Neutrophil (primary cell): ENCODE data around the gene ARFIP2.

ENCODE experiments used
- H3K27ac ChIP-seq: fragments of 200-600 bp; sonication (generic); 2 replicates; pipeline ENCODE4 v1.5.1; 2016; ENCODE audit warnings: mild to moderate bottlenecking, moderate library complexity
- H3K27me3 ChIP-seq: fragments of 200-600 bp; sonication (generic); 2 replicates; pipeline ENCODE4 v1.6.0; 2016; ENCODE audit warnings: mild to moderate bottlenecking
- H3K36me3 ChIP-seq: fragments of 200-600 bp; sonication (generic); 2 replicates; pipeline ENCODE4 v1.5.1; 2017
- H3K4me1 ChIP-seq, 2 experiments: fragments of 200-600 bp in 1 of 2; sonication (generic) in 1 of 2; 1 replicate in 1 of 2; 2 replicates in 1 of 2; pipeline versions ENCODE4 v1.5.1 to v1.6.1; 2013 to 2016; ENCODE audit warnings: low read depth in 1 of 2, low read length in 1 of 2, mild to moderate bottlenecking in 1 of 2, moderate library complexity in 1 of 2; ENCODE audit not compliant: control insufficient read depth in 1 of 2, insufficient read depth in 1 of 2
- H3K4me3 ChIP-seq, 2 experiments: fragments of 200-600 bp in 1 of 2; sonication (generic) in 1 of 2; 1 replicate in 1 of 2; 2 replicates in 1 of 2; pipeline ENCODE4 v1.5.1; 2013 to 2016; ENCODE audit warnings: low read depth in 1 of 2, low read length in 1 of 2, mild to moderate bottlenecking in 1 of 2, moderate library complexity in 1 of 2
- H3K9me3 ChIP-seq: fragments of 200-600 bp; sonication (generic); 2 replicates; pipeline ENCODE4 v1.5.1; 2016
- TF ChIP-seq, protein P1 (sequence below): fragments of 200-600 bp; sonication (generic); IDR thresholded peaks from 2 replicates; pipeline ENCODE4 v1.5.1; 2016; ENCODE audit warnings: antibody characterized with exemption

ARFIP2 gene

DNA sequence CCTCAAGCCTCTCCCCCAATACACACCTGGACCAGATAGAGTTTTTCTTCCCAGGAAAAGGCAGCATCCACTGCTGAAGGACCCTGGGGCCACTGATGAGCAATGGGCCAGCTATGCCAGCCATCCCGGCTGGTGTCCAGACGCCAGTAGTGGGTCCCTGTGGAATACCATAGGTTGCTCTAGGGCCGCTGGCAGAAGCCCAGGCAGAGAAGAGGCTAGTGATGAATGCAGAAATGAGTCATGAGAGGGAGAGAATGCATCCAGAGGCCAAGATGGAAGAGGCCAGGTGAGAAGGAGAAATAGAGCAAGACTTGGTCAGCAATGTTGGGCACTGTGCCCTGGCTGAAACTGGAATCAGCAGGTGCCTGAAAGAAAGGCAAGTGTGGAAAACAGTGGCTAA, 49.3 kb downstream of the ARFIP2 start:
- TF ChIP-seq, protein P1, sequence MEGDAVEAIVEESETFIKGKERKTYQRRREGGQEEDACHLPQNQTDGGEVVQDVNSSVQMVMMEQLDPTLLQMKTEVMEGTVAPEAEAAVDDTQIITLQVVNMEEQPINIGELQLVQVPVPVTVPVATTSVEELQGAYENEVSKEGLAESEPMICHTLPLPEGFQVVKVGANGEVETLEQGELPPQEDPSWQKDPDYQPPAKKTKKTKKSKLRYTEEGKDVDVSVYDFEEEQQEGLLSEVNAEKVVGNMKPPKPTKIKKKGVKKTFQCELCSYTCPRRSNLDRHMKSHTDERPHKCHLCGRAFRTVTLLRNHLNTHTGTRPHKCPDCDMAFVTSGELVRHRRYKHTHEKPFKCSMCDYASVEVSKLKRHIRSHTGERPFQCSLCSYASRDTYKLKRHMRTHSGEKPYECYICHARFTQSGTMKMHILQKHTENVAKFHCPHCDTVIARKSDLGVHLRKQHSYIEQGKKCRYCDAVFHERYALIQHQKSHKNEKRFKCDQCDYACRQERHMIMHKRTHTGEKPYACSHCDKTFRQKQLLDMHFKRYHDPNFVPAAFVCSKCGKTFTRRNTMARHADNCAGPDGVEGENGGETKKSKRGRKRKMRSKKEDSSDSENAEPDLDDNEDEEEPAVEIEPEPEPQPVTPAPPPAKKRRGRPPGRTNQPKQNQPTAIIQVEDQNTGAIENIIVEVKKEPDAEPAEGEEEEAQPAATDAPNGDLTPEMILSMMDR = no peak
- no peak overlapping the region for H3K4me3 ChIP-seq
- H3K36me3 ChIP-seq = no peaks in the 10 kb centered on the region
- no peaks in the 10 kb centered on the region for H3K4me1 ChIP-seq
- H3K27ac ChIP-seq = no peak overlapping the region
- H3K9me3 ChIP-seq = no peaks in the 10 kb centered on the region
- H3K27me3 ChIP-seq = peaks cover 5% of the 10 kb centered on the region

DNA sequence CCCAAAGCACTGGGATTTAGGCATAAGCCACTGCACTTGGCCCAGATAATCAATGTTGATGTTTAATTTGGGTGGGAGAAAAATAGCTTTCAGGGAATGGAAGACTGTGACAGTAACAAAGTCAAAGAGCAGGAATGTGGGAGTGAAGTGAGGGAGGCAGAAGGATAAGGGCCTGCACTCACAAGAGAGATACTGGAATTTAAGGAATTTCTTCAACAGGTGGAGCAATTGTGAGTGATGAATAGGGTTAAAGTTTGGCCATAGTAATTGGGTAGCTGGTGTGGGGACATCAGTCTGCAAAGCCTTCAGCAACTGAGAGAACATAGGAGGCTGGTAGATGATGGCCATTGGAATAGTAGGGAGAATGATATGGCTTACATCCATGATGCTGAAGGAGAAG, 53.6 kb downstream of the ARFIP2 start:
- TF ChIP-seq, protein P1 = no peak
- no peak overlapping the region for H3K27ac ChIP-seq
- no peak overlapping the region for H3K4me3 ChIP-seq
- no peaks in the 10 kb centered on the region for H3K36me3 ChIP-seq
- peaks cover 45% of the 10 kb centered on the region for H3K27me3 ChIP-seq
- no peaks in the 10 kb centered on the region for H3K9me3 ChIP-seq
- no peaks in the 10 kb centered on the region for H3K4me1 ChIP-seq
